GM10266 (cell line): Measurements from ENCODE around the gene TPRN.
A peak's percentile ranks its signal among the peaks of the same experiment; 100 is the strongest.

ENCODE experiments used
- DNase-seq: peaks from one replicate; pipeline ENCODE4 v3.0.0; 2012; ENCODE audit errors: extremely low spot score
- CTCF ChIP-seq: IDR thresholded peaks from 2 replicates; pipeline ENCODE4 v1.5.1; 2012; ENCODE audit warnings: mild to moderate bottlenecking, low read depth; ENCODE audit not compliant: control insufficient read depth, insufficient read depth; ENCODE audit errors: missing control alignments

The TPRN gene

GRCh38 chr9:137167747-137168572 is 32.6 kb downstream of the TPRN start:
- peak; percentile 75 for DNase-seq
- TF ChIP-seq CTCF = no peak

- no peak for DNase-seq
- TF ChIP-seq CTCF = no peak
These were observed 33.2 kb downstream of the TPRN start for GRCh38 chr9:137167277-137167746.

GRCh38 chr9:137166380-137167229 is 33.9 kb downstream of the TPRN start:
- DNase-seq = no peak
- no peak for TF ChIP-seq CTCF

GRCh38 chr9:137165250-137165836 is 35.2 kb downstream of the TPRN start:
- no peak for DNase-seq
- TF ChIP-seq CTCF = no peak

GRCh38 chr9:137164370-137165249 is 35.9 kb downstream of the TPRN start:
- no peak for TF ChIP-seq CTCF
- DNase-seq = no peak

GRCh38 chr9:137163805-137164204 is 36.7 kb downstream of the TPRN start:
- no peak for TF ChIP-seq CTCF
- no peak for DNase-seq
